Measurements from ENCODE around the gene ZNF98.

GRCh38 chr19:22426901-22427300 is 4.8 kb upstream of the ZNF98 start:
- TF ChIP-seq BHLHE40 (IDR thresholded peaks at IDR 0.05; ENCODE audit: low read depth, low read length), result no peak
- TF ChIP-seq HOXA7 (CRISPR knock-in tag; IDR thresholded peaks at IDR 0.05), result no peak

All from A549 (cell line).